GM18870 (cell line): ENCODE measurements around the gene PPP6R1.

ENCODE experiments used
- ATAC-seq: cut with Tn5 transposase; IDR thresholded peaks from one replicate; pipeline ENCODE4 v1.9.1; 2021; ENCODE audit warnings: moderate library complexity; ENCODE audit not compliant: unreplicated experiment

Gene PPP6R1

GRCh38 chr19:55261671-55262126 is 2.9 kb upstream of the PPP6R1 start:
- ATAC-seq: no peak

- peak; percentile 1 for ATAC-seq
These were observed 858 bp upstream of the PPP6R1 start for GRCh38 chr19:55259540-55260210.

GRCh38 chr19:55258476-55258827 is 365 bp downstream of the PPP6R1 start:
- ATAC-seq: no peak

GRCh38 chr19:55257461-55258420 is 1.1 kb downstream of the PPP6R1 start:
- no peak for ATAC-seq

- ATAC-seq: no peak
These were observed 2.0 kb downstream of the PPP6R1 start for GRCh38 chr19:55256562-55257460.

- no peak for ATAC-seq
These were observed 3.0 kb downstream of the PPP6R1 start for GRCh38 chr19:55255618-55256423.

- ATAC-seq: no peak
These were observed 4.2 kb downstream of the PPP6R1 start for GRCh38 chr19:55254625-55254977.

- no peak for ATAC-seq
These were observed 4.8 kb downstream of the PPP6R1 start for GRCh38 chr19:55253842-55254624.

GRCh38 chr19:55252760-55253663 is 5.8 kb downstream of the PPP6R1 start:
- ATAC-seq: no peak

- no peak for ATAC-seq
These were observed 7.3 kb downstream of the PPP6R1 start for GRCh38 chr19:55251341-55252081.

- no peak for ATAC-seq
These were observed 8.4 kb downstream of the PPP6R1 start for GRCh38 chr19:55250262-55251036.

GRCh38 chr19:55249841-55250240 is 9.0 kb downstream of the PPP6R1 start:
- ATAC-seq: no peak

GRCh38 chr19:55248704-55249103 is 10.1 kb downstream of the PPP6R1 start:
- no peak for ATAC-seq

GRCh38 chr19:55248166-55248675 is 10.6 kb downstream of the PPP6R1 start:
- ATAC-seq: no peak

- ATAC-seq: no peak
These were observed 11.2 kb downstream of the PPP6R1 start for GRCh38 chr19:55247621-55248099.
